Endothelial cell of umbilical vein (primary cell): Measurements from ENCODE around the gene MFN2. TPM values are rescaled to one million over a fixed set of nuclear protein-coding genes. Genes with fewer than 3 reads are reported as not detected.

Source experiments
- BruUV-seq: library from RNA; stranded (reverse); fragments of 400-500 nt; replicated peaks from 2 replicates; lab custom pipeline; 2021; lab: Mats Ljungman, UMichigan
- CTCF ChIA-PET: fragments of 300-600, 350-600 bp; sonication (Branson Sonifier 250); formaldehyde crosslinking; loops from one replicate; lab custom pipeline; 2021; ENCODE audit warnings: antibody characterized with exemption, inconsistent platforms; lab: Charles Lee
- POLR2A ChIA-PET: fragments of 300-600, 350-600 bp; sonication (Branson Sonifier 250); formaldehyde crosslinking; loops from one replicate; lab custom pipeline; 2021; ENCODE audit warnings: antibody characterized with exemption, inconsistent platforms; lab: Charles Lee
- DNase-seq: peaks from one replicate; pipeline ENCODE4 v3.0.0-alpha.2; 2011; ENCODE audit warnings: low read depth, low spot score
- FAIRE-seq: peaks from 2 replicates; lab custom pipeline; 2011; peaks lifted over from hg19 to GRCh38; lab: Jason Lieb, UNC
- H2AFZ ChIP-seq: 2 replicates; pipeline ENCODE4 v1.6.0; 2012; ENCODE audit warnings: low read depth, low read length, control low read depth, inconsistent platforms
- H3K27ac ChIP-seq: 2 replicates; pipeline ENCODE4 v1.5.1; 2011; ENCODE audit warnings: low read depth, mild to moderate bottlenecking, control low read depth, low read length, moderate library complexity; ENCODE audit not compliant: insufficient read depth
- H3K27me3 ChIP-seq, 2 experiments: 2 replicates each; pipeline versions ENCODE4 v1.6.0 to v1.6.1; 2011; ENCODE audit warnings: low read length in 2 of 2, mixed read lengths in 1 of 2; ENCODE audit not compliant: control insufficient read depth in 2 of 2, insufficient read depth in 2 of 2
- H3K36me3 ChIP-seq, 2 experiments: 2 replicates in 1 of 2; 3 replicates in 1 of 2; pipeline ENCODE4 v1.5.1; 2011; ENCODE audit warnings: low read length in 2 of 2, mild to moderate bottlenecking in 1 of 2, moderate library complexity in 1 of 2; ENCODE audit not compliant: control insufficient read depth in 2 of 2, insufficient read depth in 2 of 2; ENCODE audit errors: extremely low read depth in 1 of 2
- H3K4me1 ChIP-seq: 3 replicates; pipeline ENCODE4 v1.5.1; 2011; ENCODE audit warnings: mild to moderate bottlenecking, low read length; ENCODE audit not compliant: control insufficient read depth, insufficient read depth; ENCODE audit errors: extremely low read depth
- H3K4me2 ChIP-seq: 2 replicates; pipeline ENCODE4 v1.6.1; 2011; ENCODE audit warnings: low read length, control low read depth, mixed read lengths; ENCODE audit not compliant: insufficient read depth
- H3K4me3 ChIP-seq, 3 experiments: fragments of 200-600 bp in 1 of 3; sonication (generic), shearing (Covaris generic) in 1 of 3; replicated peaks in 1 of 3; 2 replicates each; pipeline ENCODE4 v1.5.1; 2011 to 2016; ENCODE audit warnings: control low read depth in 3 of 3, low read length in 3 of 3, mild to moderate bottlenecking in 2 of 3, inconsistent platforms in 1 of 3, low read depth in 1 of 3, moderate library complexity in 1 of 3; ENCODE audit not compliant: insufficient read depth in 1 of 3
- H3K79me2 ChIP-seq: 2 replicates; pipeline ENCODE4 v1.6.0; 2012; ENCODE audit warnings: low read length, inconsistent platforms; ENCODE audit not compliant: control insufficient read depth, insufficient read depth
- H3K9ac ChIP-seq: replicated peaks from 2 replicates; pipeline ENCODE3; 2011; ENCODE audit warnings: low read length, control low read depth; ENCODE audit not compliant: insufficient read depth; ENCODE audit errors: extremely low read depth
- H3K9me1 ChIP-seq: replicated peaks from 3 replicates; pipeline ENCODE4 v1.6.0; 2011; ENCODE audit warnings: mild to moderate bottlenecking, low read length; ENCODE audit not compliant: control insufficient read depth, insufficient read depth; ENCODE audit errors: extremely low read depth
- H3K9me3 ChIP-seq: replicated peaks from 2 replicates; pipeline ENCODE4 v1.5.1; 2012; ENCODE audit warnings: low read length, inconsistent platforms; ENCODE audit not compliant: control insufficient read depth, insufficient read depth
- H4K20me1 ChIP-seq: replicated peaks from 2 replicates; pipeline ENCODE3; 2011; ENCODE audit warnings: mild to moderate bottlenecking, low read length; ENCODE audit not compliant: control insufficient read depth, insufficient read depth; ENCODE audit errors: extremely low read depth
- CTCF ChIP-seq, 2 donors: IDR thresholded peaks; 1 replicate in 1 of 2; 2 replicates in 1 of 2; pipeline ENCODE4 v1.5.1; 2011; ENCODE audit warnings: low read length in 2 of 2, mild to moderate bottlenecking in 2 of 2, moderate library complexity in 2 of 2, control low read depth in 1 of 2, inconsistent platforms in 1 of 2, low read depth in 1 of 2; ENCODE audit not compliant: insufficient read depth in 1 of 2; ENCODE audit errors: extremely low read depth in 1 of 2
- EZH2 ChIP-seq: IDR thresholded peaks from 2 replicates; pipeline ENCODE4 v1.6.1; 2012; ENCODE audit warnings: borderline replicate concordance, low read depth, mild to moderate bottlenecking, moderate library complexity, low read length, inconsistent platforms; ENCODE audit not compliant: severe bottlenecking
- FOS ChIP-seq: IDR thresholded peaks from 2 replicates; pipeline ENCODE4 v1.6.1; 2011; ENCODE audit warnings: mild to moderate bottlenecking, low read length, moderate library complexity, borderline replicate concordance; ENCODE audit not compliant: insufficient read depth
- GATA2 ChIP-seq: IDR thresholded peaks from 2 replicates; pipeline ENCODE4 v1.7.0; 2011; ENCODE audit warnings: low read depth, mild to moderate bottlenecking, moderate library complexity, mixed read lengths, low read length; ENCODE audit not compliant: insufficient read length, insufficient read depth
- JUN ChIP-seq: IDR thresholded peaks from 2 replicates; pipeline ENCODE4 v1.6.1; 2011; ENCODE audit warnings: borderline replicate concordance, low read depth; ENCODE audit not compliant: insufficient read length, insufficient read depth
- MAX ChIP-seq: IDR thresholded peaks from 2 replicates; pipeline ENCODE4 v1.6.1; 2011; ENCODE audit not compliant: insufficient read depth, insufficient read length
- MYC ChIP-seq: IDR thresholded peaks from one replicate; pipeline ENCODE4 v1.6.1; 2011; ENCODE audit warnings: mild to moderate bottlenecking, low read depth, low read length
- POLR2A ChIP-seq: IDR thresholded peaks from 2 replicates; pipeline ENCODE4 v1.6.1; 2012; ENCODE audit warnings: low read depth, mild to moderate bottlenecking, control low read depth, low read length
- POLR2AphosphoS5 ChIP-seq: IDR thresholded peaks from 2 replicates; pipeline ENCODE4 v1.6.1; 2012; ENCODE audit warnings: low read depth, mild to moderate bottlenecking, control low read depth, low read length, moderate library complexity; ENCODE audit not compliant: insufficient read depth
- dilution Hi-C: fragments of 300-500 bp; cut with MboI; formaldehyde crosslinking; loops from one replicate; pipeline ENCODE4 v1.15.0; 2019; ENCODE audit warnings: low sequenced_read_pairs; ENCODE audit not compliant: extremely low pct_ligation_motif_present
- intact Hi-C: fragments of 100-400 bp; cut with micrococcal nuclease; formaldehyde crosslinking; loops from one replicate; pipeline ENCODE4 v1.10.0; 2022
- polyA plus RNA-seq, 4 experiments: library from polyadenylated mRNA; depleted of rRNA in 3 of 4; stranded (reverse) in 3 of 4; unstranded in 1 of 4; fragments of >200 nt; gene quantifications; 2 replicates each; pipeline versions ENCODE4 v1.2.1 to v1.2.3, GENCODE V29; 2011 to 2012; ENCODE audit warnings: missing spikeins in 1 of 4
- total RNA-seq: library from RNA; stranded (reverse); gene quantifications from 2 replicates; pipeline ENCODE4 v1.2.3, GENCODE V29; 2021

MFN2 gene
- total and polyA plus RNA-seq, 2 donors (not counting 3 experiments of a cell fraction or from before 2014, with no cell fraction given), result 51.4 to 82.4 TPM

GRCh38 chr1:11990303-11991032 is 10.2 kb downstream of the MFN2 start:
- H3K27me3 ChIP-seq, result no peaks in the 10 kb centered on the region
- no peak overlapping the region for H3K4me3 ChIP-seq
- no TSS peak for BruUV-seq
- TF ChIP-seq POLR2AphosphoS5 (no peak), EZH2 (no peak), JUN (no peak), MAX (no peak), CTCF (IDR thresholded peaks at IDR 0.05; ENCODE audit: extremely low read depth in 1 of 2, insufficient read depth in 1 of 2, low read depth in 1 of 2, low read length in 2 of 2) (no peak), MYC (no peak), GATA2 (no peak), FOS (no peak), POLR2A (no peak)
- peaks cover 27% of the 10 kb centered on the region for H3K79me2 ChIP-seq
- no peaks in the 10 kb centered on the region for H3K9me1 ChIP-seq
- H3K36me3 ChIP-seq, result peaks cover 15 to 27% of the 10 kb centered on the region in 2 experiments
- H3K4me1 ChIP-seq, result peaks cover 9% of the 10 kb centered on the region
- H3K27ac ChIP-seq, result no peak overlapping the region
- H2AFZ ChIP-seq, result no peak overlapping the region
- FAIRE-seq, result no peak
- intact Hi-C loops (no loop called here), dilution Hi-C loops (no loop called here)
- ChIA-PET CTCF (no interaction called here), POLR2A (interaction anchor here (1.2 kb wide), 1 partner anchor 10 kb away, joined by 4 read pairs; the partner anchor contains the start of gene MFN2)
- H3K4me2 ChIP-seq, result no peak overlapping the region
- no peaks in the 10 kb centered on the region for H3K9me3 ChIP-seq
- DNase-seq, result no peak
- H4K20me1 ChIP-seq, result no peaks in the 10 kb centered on the region
- H3K9ac ChIP-seq, result no peak overlapping the region
